GM19035 (cell line): ENCODE measurements around the gene MACROD2.
A peak's percentile ranks its signal among the peaks of the same experiment; 100 is the strongest.

Experiments
- ATAC-seq: cut with Tn5 transposase; IDR thresholded peaks from one replicate; pipeline ENCODE4 v1.9.1; 2021; ENCODE audit not compliant: unreplicated experiment

The MACROD2 gene

GRCh38 chr20:15289337-15289736 is 1294.0 kb downstream of the MACROD2 start:
- no peak for ATAC-seq

GRCh38 chr20:15292405-15292804 is 1297.1 kb downstream of the MACROD2 start:
- no peak for ATAC-seq

GRCh38 chr20:15296422-15296821 is 1301.1 kb downstream of the MACROD2 start:
- no peak for ATAC-seq

- no peak for ATAC-seq
Measured at GRCh38 chr20:15297059-15297875, 1302.0 kb downstream of the MACROD2 start.

GRCh38 chr20:15302075-15302474 is 1306.8 kb downstream of the MACROD2 start:
- no peak for ATAC-seq

- no peak for ATAC-seq
Measured at GRCh38 chr20:15310361-15310760, 1315.0 kb downstream of the MACROD2 start.

GRCh38 chr20:15316556-15316955 is 1321.2 kb downstream of the MACROD2 start:
- no peak for ATAC-seq

GRCh38 chr20:15317546-15318232 is 1322.4 kb downstream of the MACROD2 start:
- peak; percentile 84 for ATAC-seq

GRCh38 chr20:15318682-15319081 is 1323.4 kb downstream of the MACROD2 start:
- peak; percentile 38 for ATAC-seq

GRCh38 chr20:15319439-15319838 is 1324.1 kb downstream of the MACROD2 start:
- no peak for ATAC-seq

- no peak for ATAC-seq
Measured at GRCh38 chr20:15320941-15321340, 1325.6 kb downstream of the MACROD2 start.

- no peak for ATAC-seq
Measured at GRCh38 chr20:15327123-15327522, 1331.8 kb downstream of the MACROD2 start.

GRCh38 chr20:15328084-15328483 is 1332.8 kb downstream of the MACROD2 start:
- ATAC-seq = no peak

- ATAC-seq = peak; percentile 70
Measured at GRCh38 chr20:15332711-15333160, 1337.4 kb downstream of the MACROD2 start.

- ATAC-seq = peak; percentile 37
Measured at GRCh38 chr20:15333170-15333569, 1337.9 kb downstream of the MACROD2 start.

GRCh38 chr20:15336011-15336410 is 1340.7 kb downstream of the MACROD2 start:
- ATAC-seq = no peak

GRCh38 chr20:15336536-15336935 is 1341.2 kb downstream of the MACROD2 start:
- ATAC-seq = no peak

- no peak for ATAC-seq
Measured at GRCh38 chr20:15339264-15339663, 1343.9 kb downstream of the MACROD2 start.

GRCh38 chr20:15342991-15343523 is 1347.7 kb downstream of the MACROD2 start:
- ATAC-seq = no peak

GRCh38 chr20:15345287-15345686 is 1350.0 kb downstream of the MACROD2 start:
- no peak for ATAC-seq

- ATAC-seq = no peak
Measured at GRCh38 chr20:15346657-15347280, 1351.5 kb downstream of the MACROD2 start.
